NCI-H1048 (cell line): ENCODE measurements around the gene PLPPR1.
A peak's percentile ranks its signal among the peaks of the same experiment; 100 is the strongest.
"Not testable (repeated sequence)": the region's sequence is repeated elsewhere in the genome, so short reads cannot be mapped to it uniquely, and the experiment has no call there.

Experiments used
- DNase-seq: peaks from one replicate; lab custom pipeline; 2025; lab: John Stamatoyannopoulos, UW

Gene PLPPR1

GRCh38 chr9:101219030-101219429 lies 190.5 kb downstream of the PLPPR1 start:
- DNase-seq = no peak

- no peak for DNase-seq
Measured at GRCh38 chr9:101220341-101220740, 191.8 kb downstream of the PLPPR1 start.

- DNase-seq = no peak
Measured at GRCh38 chr9:101225271-101225670, 196.7 kb downstream of the PLPPR1 start.

GRCh38 chr9:101226161-101226560 lies 197.6 kb downstream of the PLPPR1 start:
- no peak for DNase-seq

DNA sequence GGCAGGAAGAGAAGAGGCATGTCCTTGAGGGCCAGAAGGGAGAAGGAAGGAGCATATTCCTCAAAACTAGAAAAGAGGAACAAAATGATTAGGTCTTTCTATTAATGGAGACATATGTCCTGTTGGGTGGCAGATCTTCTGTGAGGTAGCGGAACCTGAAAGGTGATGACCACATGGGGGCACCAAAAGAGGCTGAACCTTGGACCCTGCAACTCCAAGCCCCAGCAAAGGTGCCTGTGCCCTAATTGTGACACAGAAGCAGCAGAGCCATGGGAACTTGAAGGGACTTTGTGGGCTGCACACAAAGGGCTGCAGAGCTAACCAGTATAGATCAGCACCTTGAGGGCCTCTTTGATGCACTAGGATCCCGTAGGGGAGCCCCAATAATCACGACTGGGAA lies 198.3 kb downstream of the PLPPR1 start:
- DNase-seq = no peak

DNA sequence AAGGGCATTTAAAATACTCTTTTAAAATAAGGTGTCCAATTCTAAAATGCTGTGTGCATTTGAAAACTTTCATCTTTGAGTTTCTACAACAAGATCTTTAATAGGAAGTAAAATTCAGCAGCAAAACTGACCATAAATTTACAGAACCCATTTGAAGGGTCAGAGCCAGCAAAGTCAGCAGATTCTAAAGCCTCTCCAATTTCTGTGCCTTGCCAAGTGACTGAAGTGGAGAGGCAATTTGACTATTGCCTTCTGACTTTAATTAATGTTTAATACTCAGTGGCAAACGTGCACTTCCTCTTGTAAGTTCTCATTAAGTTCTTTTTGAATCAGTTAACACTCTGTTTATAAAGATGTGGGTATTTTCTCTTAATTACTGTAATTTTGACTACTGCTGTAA lies 201.1 kb downstream of the PLPPR1 start:
- no peak for DNase-seq

DNA sequence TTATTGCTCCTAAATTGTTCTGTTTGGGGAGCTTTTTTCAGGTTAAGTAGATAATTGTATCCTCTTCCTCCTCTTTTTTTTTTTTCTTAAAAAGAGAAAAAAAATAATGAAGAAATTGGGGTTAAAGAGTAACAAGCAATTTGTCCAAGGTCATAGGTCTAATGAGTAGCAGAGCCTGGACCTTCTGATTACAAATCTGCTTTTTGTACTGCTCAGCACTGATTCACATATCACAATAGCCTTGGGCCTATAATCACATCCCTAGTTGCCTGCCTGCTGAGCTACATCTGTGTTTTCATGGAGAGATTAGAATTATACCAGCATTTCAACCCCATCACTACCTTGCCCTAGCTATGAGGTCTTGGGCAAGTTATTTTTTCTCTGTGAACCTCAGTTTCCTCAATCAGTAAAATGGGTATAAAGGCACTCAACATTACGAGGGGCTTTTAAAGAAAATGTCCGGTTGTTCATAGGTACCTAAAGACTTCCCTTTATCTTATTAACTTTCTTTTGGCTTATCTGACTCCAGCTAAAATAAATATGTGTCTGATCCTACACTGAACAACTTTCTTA lies 204.0 kb downstream of the PLPPR1 start:
- no peak for DNase-seq

DNA sequence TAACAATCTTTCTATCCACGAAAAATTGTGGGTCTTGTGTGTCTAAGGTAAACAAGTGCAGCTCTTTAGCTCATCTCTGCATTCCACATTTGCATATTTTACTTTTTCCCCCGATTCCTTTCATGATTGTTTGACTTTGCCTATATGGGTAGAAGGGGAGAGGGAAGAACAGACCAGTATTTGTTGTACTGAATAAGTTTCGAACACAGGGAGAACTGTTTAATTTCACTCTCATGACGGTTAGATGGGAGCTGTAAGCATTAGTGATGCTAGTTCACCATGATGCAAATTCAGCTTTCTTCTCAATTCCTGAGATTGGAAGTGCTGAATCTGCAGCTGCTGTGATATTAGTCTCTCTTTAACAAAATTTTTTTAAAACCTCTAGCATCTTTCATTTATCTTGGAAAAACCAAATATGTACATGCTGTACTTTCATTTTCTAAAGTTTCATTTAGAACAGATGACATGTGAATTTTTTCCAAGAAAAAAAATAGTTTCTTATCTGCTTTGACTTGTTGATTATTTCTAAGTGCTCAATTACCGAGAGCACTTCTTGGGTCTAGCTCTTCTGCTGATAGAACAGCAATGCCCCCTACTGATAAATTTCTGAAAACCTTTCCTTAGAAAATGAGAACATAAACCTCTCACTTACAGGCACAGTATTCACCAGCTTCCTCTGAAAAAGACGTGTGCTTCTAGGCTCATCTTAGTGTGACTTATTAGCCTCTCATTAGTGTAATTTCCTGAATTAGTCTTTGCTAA lies 206.8 kb downstream of the PLPPR1 start:
- DNase-seq = peak; percentile 15

GRCh38 chr9:101242651-101243050 lies 214.1 kb downstream of the PLPPR1 start:
- no peak for DNase-seq

GRCh38 chr9:101246691-101247090 lies 218.2 kb downstream of the PLPPR1 start:
- no peak for DNase-seq

GRCh38 chr9:101247297-101247696 lies 218.8 kb downstream of the PLPPR1 start:
- DNase-seq = no peak

- DNase-seq = no peak
Measured at GRCh38 chr9:101254733-101255433, 226.4 kb downstream of the PLPPR1 start.

- DNase-seq = no peak
Measured at GRCh38 chr9:101264727-101265126, 236.2 kb downstream of the PLPPR1 start.

DNA sequence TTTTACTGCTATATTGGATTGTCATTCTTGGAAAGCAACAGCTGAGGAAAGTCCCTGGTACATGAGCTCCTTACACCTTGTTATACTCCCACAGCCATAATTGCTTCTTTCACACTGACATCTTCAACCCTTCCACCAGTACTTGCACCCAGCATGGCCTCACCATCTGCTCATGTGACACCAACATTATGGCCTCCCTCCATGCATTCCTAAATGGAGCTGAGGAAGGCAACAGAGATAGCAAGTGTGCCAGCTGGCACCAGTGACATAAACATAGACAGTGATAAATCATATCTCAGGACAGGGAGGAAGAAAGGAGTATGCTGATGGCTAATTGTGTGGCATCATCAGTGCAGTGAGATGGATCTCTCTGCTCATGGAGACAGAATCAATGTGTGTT lies 236.7 kb downstream of the PLPPR1 start:
- DNase-seq = no peak

- no peak for DNase-seq
Measured at GRCh38 chr9:101268426-101268825, 239.9 kb downstream of the PLPPR1 start.

GRCh38 chr9:101269591-101270283 lies 241.2 kb downstream of the PLPPR1 start:
- DNase-seq = no peak

DNA sequence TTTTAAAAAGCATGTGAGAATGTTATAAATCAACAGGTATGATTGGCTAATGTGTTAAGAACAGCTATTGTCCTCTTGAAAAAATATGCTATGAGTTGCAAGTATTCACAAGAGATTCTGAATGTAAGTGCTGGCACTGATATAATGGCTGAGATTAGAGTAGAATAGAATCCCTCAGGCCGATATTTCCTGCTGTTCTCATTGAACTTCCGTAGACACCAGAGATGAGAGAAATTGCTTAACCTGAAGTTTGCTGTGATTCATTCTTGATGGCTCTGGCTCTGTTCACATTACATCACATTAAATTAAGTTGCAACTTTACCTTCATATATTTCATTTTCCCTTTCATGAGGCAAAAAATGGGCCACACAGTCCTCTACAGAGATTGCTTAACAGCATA lies 241.8 kb downstream of the PLPPR1 start:
- DNase-seq = no peak

DNA sequence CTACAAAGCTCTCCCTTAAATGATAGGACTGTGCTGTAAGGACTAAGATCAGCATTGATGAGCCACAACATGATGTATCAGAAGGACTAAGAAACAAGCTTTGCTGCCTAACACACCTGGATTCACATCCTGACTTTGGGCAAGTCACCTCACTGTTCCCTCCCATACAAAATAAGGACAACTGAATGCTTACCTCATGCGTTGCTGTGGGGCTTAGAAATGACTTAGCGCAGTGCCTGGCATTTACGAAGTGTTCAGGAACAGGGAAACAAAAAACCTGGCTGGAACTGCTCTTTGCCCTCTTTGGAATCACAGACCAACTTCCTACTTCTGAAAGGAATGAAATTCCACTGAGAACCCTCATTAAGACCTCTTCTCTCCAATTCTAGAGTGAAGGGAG lies 242.6 kb downstream of the PLPPR1 start:
- DNase-seq = no peak

DNA sequence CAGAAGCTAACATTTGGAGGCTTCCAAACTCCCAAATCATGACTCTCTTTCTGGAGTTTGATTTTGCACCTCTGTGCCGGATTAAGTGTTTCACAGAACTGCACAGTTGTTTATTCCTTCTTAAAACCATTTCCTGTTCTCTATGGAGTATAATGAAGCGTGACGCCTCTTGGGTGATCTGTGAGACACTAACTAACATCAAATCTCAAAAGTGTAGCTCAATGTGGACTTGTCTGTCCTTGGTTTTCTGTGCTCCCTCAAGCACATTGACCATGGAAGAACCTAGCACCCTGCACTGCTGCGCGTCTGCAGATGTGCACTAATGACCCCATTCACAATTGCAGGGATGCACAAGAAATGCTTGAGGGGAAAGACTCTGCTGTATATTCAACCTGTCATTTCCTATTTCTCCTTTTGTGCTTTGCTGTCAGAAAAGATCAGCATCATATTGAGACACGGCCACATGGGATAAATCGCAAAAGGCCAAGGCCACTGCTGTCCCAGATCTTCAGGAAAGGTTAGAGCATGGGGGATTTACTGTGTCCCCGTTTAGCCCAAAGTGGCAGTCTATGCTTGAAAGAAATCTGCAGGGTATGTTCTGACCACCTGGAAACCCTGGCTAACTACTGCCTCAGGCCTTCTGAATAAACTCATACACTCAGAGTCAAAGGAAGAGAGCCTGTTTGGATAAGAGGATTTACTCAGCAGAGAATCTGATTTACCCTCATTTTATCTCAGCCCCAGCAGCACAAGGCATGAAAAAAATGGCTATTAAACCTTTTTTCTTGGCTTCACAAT lies 246.6 kb downstream of the PLPPR1 start:
- DNase-seq = no peak

DNA sequence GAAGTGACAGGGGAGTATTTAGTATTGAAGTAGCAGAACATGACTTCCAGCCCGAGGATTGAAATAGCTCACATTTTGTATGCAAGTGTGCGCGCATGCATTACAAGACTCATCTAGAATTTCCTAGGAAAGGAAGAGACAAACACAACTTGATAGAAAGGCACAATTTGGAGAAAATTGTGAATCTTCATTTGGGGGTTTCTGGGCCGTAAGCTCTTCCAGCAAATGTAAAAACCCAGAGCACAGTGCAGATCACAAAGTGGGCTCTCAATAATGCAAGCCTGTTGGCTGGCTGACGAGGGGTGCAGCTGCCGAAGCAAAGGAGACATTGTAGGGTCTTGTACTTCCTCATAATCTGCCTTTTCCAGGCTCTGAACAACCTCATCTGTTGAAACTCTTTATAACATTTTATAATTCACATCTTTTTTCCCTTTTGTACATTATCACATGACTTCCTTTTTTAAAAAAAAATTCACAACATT lies 247.3 kb downstream of the PLPPR1 start:
- no peak for DNase-seq

- DNase-seq = not testable (repeated sequence)
Measured at GRCh38 chr9:101291043-101291442, 262.5 kb downstream of the PLPPR1 start.

DNA sequence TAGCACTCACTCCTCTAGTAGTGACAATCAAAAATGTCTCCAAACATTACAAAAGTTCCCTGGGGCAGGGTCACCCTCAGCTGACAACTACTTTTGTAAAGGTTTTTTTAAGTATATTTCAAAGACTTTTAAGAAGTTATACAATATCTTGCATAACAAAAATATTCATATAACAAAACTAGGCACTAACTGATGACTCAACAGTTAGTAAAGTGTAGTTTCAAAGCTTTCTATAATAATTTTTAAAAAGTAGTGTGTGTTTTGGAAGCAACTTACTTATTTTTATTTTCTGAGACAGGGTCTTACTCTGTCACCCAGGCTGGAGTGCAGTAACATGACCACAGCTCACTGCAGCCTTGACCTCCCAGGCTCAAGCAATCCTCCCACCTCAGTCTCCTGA lies 271.4 kb downstream of the PLPPR1 start:
- no peak for DNase-seq
